MM.1S (cell line): ENCODE results near the gene STIL.

ENCODE experiments used
- EZH2phosphoT487 ChIP-seq: fragments of 300-600 bp; sonication (generic); IDR thresholded peaks from 2 replicates; pipeline ENCODE4 v1.6.1; 2018; ENCODE audit warnings: antibody characterized with exemption, low read length
- TF ChIP-seq, protein P1 (sequence below): fragments of 300-600 bp; sonication (generic); IDR thresholded peaks from 2 replicates; pipeline ENCODE4 v1.5.1; 2016; ENCODE audit warnings: antibody characterized with exemption, low read length, mixed read lengths

DNA sequence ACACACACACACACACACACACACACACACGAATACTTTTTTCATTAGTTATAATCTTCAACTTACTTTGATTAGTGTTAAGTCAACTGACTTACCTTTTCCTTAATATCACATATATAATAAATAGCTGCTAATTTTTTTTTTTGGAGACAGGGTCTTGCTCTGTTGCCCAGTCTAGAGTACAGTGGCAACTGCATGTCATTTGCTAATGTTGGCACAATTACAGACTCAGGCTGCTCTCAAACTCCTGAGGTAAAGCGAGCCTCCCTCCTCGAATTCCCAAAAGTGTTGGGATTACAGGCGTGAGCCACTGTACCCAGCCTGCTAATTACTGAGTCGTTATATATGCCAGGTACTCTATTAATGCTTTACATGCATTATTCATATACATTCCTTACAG is 61.2 kb downstream of the STIL start:
- TF ChIP-seq EZH2phosphoT487: no peak
- TF ChIP-seq, protein P1, sequence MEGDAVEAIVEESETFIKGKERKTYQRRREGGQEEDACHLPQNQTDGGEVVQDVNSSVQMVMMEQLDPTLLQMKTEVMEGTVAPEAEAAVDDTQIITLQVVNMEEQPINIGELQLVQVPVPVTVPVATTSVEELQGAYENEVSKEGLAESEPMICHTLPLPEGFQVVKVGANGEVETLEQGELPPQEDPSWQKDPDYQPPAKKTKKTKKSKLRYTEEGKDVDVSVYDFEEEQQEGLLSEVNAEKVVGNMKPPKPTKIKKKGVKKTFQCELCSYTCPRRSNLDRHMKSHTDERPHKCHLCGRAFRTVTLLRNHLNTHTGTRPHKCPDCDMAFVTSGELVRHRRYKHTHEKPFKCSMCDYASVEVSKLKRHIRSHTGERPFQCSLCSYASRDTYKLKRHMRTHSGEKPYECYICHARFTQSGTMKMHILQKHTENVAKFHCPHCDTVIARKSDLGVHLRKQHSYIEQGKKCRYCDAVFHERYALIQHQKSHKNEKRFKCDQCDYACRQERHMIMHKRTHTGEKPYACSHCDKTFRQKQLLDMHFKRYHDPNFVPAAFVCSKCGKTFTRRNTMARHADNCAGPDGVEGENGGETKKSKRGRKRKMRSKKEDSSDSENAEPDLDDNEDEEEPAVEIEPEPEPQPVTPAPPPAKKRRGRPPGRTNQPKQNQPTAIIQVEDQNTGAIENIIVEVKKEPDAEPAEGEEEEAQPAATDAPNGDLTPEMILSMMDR: no peak
